Activated T-helper 1 cell treated with anti-CD3 and anti-CD28 coated beads, Interleukin-12 subunit alpha, Interleukin-12 subunit beta, Interleukin-2, Interleukin-4 antibody, amounts not matched to agents 30 ng/mL and 10 ng/mL and 1 ng/mL, durations not matched to agents 14 hours and 24 hours and 36 hours (primary cell): Measurements from ENCODE around the gene C1orf105. TPM values are rescaled to one million over a fixed set of nuclear protein-coding genes. Genes with fewer than 3 reads are reported as not detected.

Experiments
- DNase-seq: peaks from one replicate; pipeline ENCODE4 v3.0.0; 2021; ENCODE audit warnings: low spot score
- H3K27ac Mint-ChIP-seq: one replicate; pipeline ENCODE4 v1.8.0; 2021; ENCODE audit warnings: mild to moderate bottlenecking, mixed read lengths
- H3K27me3 Mint-ChIP-seq: one replicate; pipeline ENCODE4 v1.8.0; 2022; ENCODE audit warnings: mild to moderate bottlenecking, moderate library complexity, mixed read lengths; ENCODE audit not compliant: insufficient read depth
- H3K36me3 Mint-ChIP-seq: one replicate; pipeline ENCODE4 v1.8.0; 2021; ENCODE audit warnings: low read depth, mixed read lengths
- H3K4me1 Mint-ChIP-seq: one replicate; pipeline ENCODE4 v1.8.0; 2021; ENCODE audit warnings: low read depth, mixed read lengths
- H3K4me3 Mint-ChIP-seq: one replicate; pipeline ENCODE4 v1.8.0; 2021; ENCODE audit warnings: mild to moderate bottlenecking, moderate library complexity, mixed read lengths
- H3K9me3 Mint-ChIP-seq: one replicate; pipeline ENCODE4 v1.8.0; 2021; ENCODE audit warnings: mixed read lengths
- intact Hi-C: fragments of 100-400 bp; cut with micrococcal nuclease; formaldehyde crosslinking; loops from one replicate; pipeline ENCODE4 v1.15.1; 2024
- total RNA-seq: library from RNA; stranded (reverse); gene quantifications from 2 replicates; pipeline ENCODE4 v1.2.3, GENCODE V29; 2022

Gene C1orf105
- total RNA-seq, 1 donor from 2014 or later = not detected

DNA sequence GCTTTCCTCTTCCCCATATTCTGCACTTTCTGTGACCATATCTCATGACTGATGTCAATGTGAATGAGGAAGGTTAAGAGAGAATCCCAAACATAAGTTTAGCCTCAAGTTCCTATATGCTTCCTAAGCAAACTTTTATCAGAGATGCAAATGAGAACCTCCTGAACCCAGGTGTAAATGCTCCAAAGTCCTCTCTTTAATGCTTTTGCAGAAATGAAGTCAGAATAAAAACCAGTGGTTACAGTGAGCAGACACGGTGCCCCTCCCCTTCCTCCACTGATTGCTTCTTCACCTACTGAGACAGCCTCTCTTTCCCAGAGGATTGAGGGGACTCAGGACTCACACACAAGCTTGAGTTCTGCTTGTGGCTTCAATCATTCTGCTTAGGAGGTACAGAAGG lies 35.0 kb downstream of the C1orf105 start:
- intact Hi-C loops = no loop called here
- H3K36me3 Mint-ChIP-seq = peaks cover 3% of the 10 kb centered on the region
- no peak overlapping the region for H3K4me3 Mint-ChIP-seq
- peaks cover 12% of the 10 kb centered on the region for H3K27me3 Mint-ChIP-seq
- H3K27ac Mint-ChIP-seq = no peak overlapping the region
- no peak for DNase-seq
- H3K4me1 Mint-ChIP-seq = peaks cover 25% of the 10 kb centered on the region
- no peaks in the 10 kb centered on the region for H3K9me3 Mint-ChIP-seq

DNA sequence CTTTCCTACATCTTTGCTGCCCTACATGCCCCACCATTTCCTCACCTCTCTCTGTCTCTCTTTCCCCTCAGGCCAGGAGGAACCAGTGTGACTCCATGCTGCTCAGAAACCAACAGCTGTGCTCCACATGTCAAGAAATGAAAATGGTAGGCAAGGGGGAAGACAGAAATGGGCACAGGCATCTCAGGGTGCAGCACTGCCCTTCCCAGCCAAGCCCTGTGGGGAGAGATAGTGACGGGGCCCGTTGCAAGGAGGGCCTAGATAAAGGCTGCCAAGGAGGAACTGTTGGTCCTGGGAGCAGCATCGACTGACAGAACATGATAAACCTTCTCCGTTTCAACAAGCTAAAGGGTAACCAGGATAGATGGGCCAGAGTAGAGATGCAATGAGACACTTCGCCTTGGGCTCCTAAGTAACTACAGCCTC lies 35.9 kb downstream of the C1orf105 start:
- intact Hi-C loops = no loop called here
- H3K4me3 Mint-ChIP-seq = no peak overlapping the region
- H3K36me3 Mint-ChIP-seq = peaks cover 3% of the 10 kb centered on the region
- no peak overlapping the region for H3K27ac Mint-ChIP-seq
- H3K4me1 Mint-ChIP-seq = peaks cover 16% of the 10 kb centered on the region
- DNase-seq = no peak
- H3K27me3 Mint-ChIP-seq = peaks cover 20% of the 10 kb centered on the region
- no peaks in the 10 kb centered on the region for H3K9me3 Mint-ChIP-seq

DNA sequence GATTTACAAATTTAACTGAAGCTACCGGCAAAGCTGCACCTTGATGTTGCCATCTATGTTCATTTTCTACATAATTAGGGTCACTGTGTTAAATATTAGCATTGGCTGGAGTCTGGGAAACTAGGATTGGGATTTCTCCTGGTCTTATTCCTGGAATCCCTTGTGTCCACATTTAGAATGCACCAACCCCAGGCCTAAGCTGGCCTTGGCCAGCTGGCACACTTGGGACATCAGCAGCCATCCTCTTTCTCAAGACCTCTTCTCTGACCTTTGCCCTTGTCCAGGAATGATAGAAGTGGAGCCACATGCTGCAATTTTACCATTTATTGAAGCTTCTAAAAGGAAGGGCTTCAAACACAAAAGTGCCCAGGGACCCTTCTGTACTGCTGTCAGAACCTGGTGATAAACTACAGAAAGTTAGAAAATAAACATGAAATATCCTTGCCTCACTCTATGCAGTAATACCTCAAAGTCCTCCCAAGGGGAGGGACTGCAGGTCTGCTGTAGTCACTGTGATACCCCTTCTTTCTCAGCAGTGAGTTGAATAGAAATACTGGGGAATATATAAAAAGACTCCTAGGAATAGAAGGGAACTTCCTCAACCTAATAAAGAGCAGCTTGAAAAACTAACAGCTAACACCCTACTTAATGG lies 37.1 kb downstream of the C1orf105 start:
- Mint-ChIP-seq H3K27me3 (peaks cover 20% of the 10 kb centered on the region), H3K4me1 (peaks cover 10% of the 10 kb centered on the region), H3K36me3 (peaks cover 2% of the 10 kb centered on the region), H3K4me3 (no peak overlapping the region), H3K27ac (no peak overlapping the region), H3K9me3 (no peaks in the 10 kb centered on the region)
- DNase-seq = no peak
- intact Hi-C loops = no loop called here

DNA sequence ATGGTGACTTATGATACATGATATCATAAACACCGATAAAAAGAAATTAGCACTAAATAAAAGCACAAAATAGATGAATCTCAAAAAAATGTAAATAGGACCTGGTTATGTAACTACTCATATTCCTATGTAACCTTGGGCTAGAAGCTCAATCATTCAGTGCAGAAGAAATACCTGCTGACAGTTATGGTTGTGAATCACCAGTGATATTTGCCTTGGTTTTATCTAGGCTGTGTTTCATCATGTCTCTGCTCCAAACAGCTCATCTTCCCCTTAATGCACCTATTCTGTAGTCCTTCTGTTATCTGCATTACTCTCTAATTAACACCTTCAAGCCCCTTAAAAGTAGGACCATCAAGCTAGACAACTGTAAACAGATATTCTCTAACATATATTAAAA lies 39.7 kb downstream of the C1orf105 start:
- Mint-ChIP-seq H3K4me3 (no peak overlapping the region), H3K36me3 (peaks cover 2% of the 10 kb centered on the region), H3K9me3 (no peaks in the 10 kb centered on the region), H3K4me1 (no peaks in the 10 kb centered on the region), H3K27ac (no peak overlapping the region), H3K27me3 (peaks cover 18% of the 10 kb centered on the region)
- DNase-seq = no peak
- intact Hi-C loops = no loop called here

DNA sequence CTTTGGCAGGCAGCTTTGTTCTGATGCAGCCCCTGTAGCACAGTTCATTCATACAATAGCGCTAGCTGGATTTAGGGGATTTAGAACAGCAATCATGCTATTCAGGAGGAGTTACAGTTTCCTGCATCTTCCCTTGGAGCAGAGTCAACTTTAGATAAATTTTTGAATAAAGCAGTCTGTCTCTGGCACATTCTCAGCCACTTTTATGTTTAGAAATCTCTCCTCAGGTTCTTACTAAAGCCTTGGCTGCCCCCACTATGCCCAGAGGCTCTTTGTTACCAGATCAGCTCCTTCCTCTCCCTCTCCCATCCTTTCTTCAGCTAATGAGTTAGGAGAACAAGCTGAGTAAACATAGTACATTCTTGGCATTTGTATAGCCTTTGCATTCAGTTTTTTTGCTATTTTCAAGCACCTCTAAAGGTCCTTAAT lies 40.4 kb downstream of the C1orf105 start:
- no peak overlapping the region for H3K4me3 Mint-ChIP-seq
- peaks cover 18% of the 10 kb centered on the region for H3K27me3 Mint-ChIP-seq
- no peak overlapping the region for H3K27ac Mint-ChIP-seq
- intact Hi-C loops = no loop called here
- DNase-seq = no peak
- no peaks in the 10 kb centered on the region for H3K4me1 Mint-ChIP-seq
- H3K36me3 Mint-ChIP-seq = peaks cover 2% of the 10 kb centered on the region
- no peaks in the 10 kb centered on the region for H3K9me3 Mint-ChIP-seq

DNA sequence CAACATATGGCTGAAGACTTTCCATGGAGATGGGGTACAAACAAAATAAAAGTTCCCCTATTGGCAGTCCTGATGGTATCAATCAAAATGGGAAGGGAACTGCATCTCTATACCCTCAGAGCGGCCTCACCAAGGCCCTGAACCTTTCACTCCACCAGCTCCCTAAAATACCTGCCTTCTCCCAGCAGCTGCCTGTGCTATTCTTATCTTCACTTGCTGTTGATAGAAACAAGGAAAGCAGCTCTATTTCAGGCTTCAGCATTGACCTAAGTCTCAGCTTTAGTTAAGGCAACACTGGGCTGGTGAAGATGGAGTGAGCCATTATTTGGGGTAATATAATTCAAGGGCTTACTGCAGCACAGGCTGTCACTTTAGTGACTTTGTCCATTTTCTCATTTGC lies 45.1 kb downstream of the C1orf105 start:
- Mint-ChIP-seq H3K9me3 (no peaks in the 10 kb centered on the region), H3K4me1 (no peaks in the 10 kb centered on the region), H3K4me3 (no peak overlapping the region), H3K36me3 (no peaks in the 10 kb centered on the region), H3K27me3 (peaks cover 11% of the 10 kb centered on the region), H3K27ac (no peak overlapping the region)
- intact Hi-C loops = no loop called here
- no peak for DNase-seq

DNA sequence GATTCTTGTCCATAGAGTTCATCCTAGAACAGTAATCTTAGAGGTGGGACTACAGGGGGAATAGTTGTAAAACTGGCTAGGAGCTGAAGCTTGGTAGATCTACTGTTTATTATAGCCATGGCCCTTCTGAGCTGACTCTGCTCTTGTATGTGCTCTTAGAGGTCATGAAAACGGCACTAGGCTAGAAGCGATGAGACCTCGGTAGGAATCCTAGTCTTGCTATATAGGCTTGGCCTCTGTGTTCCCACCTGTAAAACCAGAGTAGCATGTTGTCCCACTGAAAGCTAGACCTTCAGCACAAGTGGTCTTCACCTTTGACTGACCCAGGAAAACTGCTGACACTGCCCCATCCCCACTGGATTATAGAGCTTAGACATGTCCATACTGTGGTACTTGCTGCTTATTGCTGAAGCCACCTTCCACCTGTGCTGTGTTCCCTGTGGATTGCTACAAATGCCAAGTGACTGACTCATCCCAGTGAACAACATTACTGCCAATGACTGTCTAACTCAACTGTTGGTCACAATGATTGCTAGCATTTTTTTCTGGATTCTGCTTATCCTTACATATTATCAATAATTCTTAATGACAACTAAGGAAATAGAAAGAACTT lies 46.4 kb downstream of the C1orf105 start:
- Mint-ChIP-seq H3K36me3 (no peaks in the 10 kb centered on the region), H3K4me3 (no peak overlapping the region), H3K9me3 (no peaks in the 10 kb centered on the region), H3K27ac (no peak overlapping the region), H3K4me1 (no peaks in the 10 kb centered on the region), H3K27me3 (peaks cover 5% of the 10 kb centered on the region)
- intact Hi-C loops = no loop called here
- no peak for DNase-seq

DNA sequence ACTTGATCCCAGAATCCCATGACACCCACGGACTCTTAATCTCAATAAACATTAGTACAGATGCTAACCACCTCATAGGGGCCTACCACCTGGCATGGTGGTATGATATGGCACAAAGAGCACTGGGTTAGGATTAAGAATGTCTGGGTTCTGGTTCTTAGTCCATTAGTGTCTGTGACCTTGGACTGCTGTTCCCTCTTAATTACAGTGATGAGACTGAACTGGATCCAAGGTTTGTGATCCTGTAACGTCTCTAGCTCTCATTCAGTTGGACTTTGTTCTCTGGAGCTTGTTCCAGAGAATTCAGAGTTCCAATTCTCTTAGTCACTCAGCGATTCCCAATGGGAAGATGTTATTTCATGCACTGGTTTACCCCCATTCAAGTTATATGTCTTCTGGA lies 47.0 kb downstream of the C1orf105 start:
- Mint-ChIP-seq H3K9me3 (no peaks in the 10 kb centered on the region), H3K4me1 (no peaks in the 10 kb centered on the region), H3K27me3 (peaks cover 5% of the 10 kb centered on the region), H3K27ac (no peak overlapping the region), H3K36me3 (no peaks in the 10 kb centered on the region), H3K4me3 (no peak overlapping the region)
- intact Hi-C loops = no loop called here
- no peak for DNase-seq

DNA sequence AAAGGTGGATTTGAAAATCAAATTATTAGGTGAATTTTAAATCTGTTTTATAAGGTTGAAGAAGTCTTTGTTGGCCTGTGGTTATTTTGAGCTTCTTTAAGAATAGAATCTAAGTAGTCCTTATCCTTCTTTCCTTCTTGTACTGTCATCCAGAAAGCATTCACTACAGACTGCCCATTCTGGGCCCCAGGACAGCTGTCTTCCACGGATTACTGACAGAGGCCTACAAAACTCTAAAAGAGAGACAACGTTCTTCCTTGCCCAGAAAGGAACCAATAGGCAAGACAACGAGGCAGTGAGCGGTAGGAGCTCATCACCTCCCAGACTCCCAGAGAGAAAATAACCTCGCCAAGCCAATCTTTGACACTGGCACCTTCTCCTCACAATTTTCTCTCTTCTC lies 47.8 kb downstream of the C1orf105 start:
- H3K36me3 Mint-ChIP-seq = no peaks in the 10 kb centered on the region
- H3K27ac Mint-ChIP-seq = no peak overlapping the region
- no peak overlapping the region for H3K4me3 Mint-ChIP-seq
- H3K9me3 Mint-ChIP-seq = no peaks in the 10 kb centered on the region
- H3K4me1 Mint-ChIP-seq = no peaks in the 10 kb centered on the region
- DNase-seq = no peak
- intact Hi-C loops = no loop called here
- peaks cover 5% of the 10 kb centered on the region for H3K27me3 Mint-ChIP-seq

DNA sequence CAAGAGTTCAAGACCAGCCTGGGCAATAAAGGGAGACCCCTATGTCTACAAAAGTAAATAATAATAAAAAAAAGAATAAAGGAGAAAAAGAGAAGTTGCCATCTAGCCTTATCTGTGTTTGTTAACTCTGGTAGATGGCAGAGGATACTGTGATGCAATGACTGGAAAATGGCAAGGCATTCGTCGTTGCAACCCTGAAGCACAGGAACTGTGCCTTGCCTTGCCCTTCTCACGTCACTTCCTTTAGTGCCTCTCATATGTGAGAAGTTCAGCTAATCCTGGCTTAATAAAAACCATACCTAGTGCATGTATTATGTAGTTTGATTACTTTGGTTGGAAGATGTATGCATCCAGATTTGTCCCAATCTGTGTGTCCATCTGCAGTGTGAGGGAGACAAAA lies 49.2 kb downstream of the C1orf105 start:
- H3K36me3 Mint-ChIP-seq = no peaks in the 10 kb centered on the region
- no peaks in the 10 kb centered on the region for H3K4me1 Mint-ChIP-seq

DNA sequence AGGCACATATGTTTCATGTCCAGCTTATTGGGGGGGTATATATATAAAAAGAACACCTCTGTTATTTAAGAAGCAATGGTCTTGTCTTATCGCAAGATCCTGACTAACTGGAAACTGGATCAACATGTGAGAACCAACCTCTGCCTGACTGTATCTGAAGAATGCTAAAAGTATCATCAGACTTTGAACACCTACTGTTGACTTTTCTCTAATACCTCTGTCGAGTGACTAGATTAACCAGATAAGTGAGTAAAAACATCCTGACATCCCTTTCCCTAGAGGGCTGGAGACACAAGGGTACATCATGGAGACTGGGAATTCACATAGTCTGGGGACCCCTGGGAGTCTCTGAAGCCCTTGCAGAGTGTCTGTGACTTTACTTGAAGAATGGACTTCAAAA lies 49.7 kb downstream of the C1orf105 start:
- H3K4me1 Mint-ChIP-seq = no peaks in the 10 kb centered on the region
- DNase-seq = no peak
- no peak overlapping the region for H3K27ac Mint-ChIP-seq
- peaks cover 5% of the 10 kb centered on the region for H3K27me3 Mint-ChIP-seq
- no peak overlapping the region for H3K4me3 Mint-ChIP-seq
- intact Hi-C loops = no loop called here
- H3K36me3 Mint-ChIP-seq = no peaks in the 10 kb centered on the region
- no peaks in the 10 kb centered on the region for H3K9me3 Mint-ChIP-seq

More for the DNA sequence above, 49.2 kb downstream of the C1orf105 start:
- intact Hi-C loops = no loop called here
- Mint-ChIP-seq H3K27ac (no peak overlapping the region), H3K27me3 (peaks cover 5% of the 10 kb centered on the region), H3K9me3 (no peaks in the 10 kb centered on the region), H3K4me3 (no peak overlapping the region)
- DNase-seq = no peak

DNA sequence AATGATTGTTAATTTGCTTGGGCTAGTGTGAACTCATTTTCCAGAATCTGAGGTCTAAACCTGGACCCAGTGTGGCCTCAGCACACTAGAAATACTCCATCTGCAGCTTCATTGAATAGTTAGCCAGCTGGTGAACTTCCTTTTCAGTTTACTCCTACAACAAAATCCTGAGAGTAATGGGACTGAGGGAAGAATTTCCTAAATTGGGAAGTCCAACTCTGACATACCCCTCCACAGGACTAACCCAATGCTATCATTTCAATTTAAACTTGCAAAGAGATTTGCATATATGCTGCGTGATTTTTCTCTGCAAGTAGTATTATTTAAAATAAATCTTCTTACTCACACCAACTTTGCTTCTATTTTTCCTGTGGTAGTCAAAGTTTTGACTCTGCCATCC lies 51.2 kb downstream of the C1orf105 start:
- intact Hi-C loops = no loop called here
- Mint-ChIP-seq H3K27me3 (peaks cover 5% of the 10 kb centered on the region), H3K4me1 (no peaks in the 10 kb centered on the region), H3K27ac (no peak overlapping the region), H3K4me3 (no peak overlapping the region), H3K9me3 (no peaks in the 10 kb centered on the region), H3K36me3 (no peaks in the 10 kb centered on the region)
- no peak for DNase-seq

DNA sequence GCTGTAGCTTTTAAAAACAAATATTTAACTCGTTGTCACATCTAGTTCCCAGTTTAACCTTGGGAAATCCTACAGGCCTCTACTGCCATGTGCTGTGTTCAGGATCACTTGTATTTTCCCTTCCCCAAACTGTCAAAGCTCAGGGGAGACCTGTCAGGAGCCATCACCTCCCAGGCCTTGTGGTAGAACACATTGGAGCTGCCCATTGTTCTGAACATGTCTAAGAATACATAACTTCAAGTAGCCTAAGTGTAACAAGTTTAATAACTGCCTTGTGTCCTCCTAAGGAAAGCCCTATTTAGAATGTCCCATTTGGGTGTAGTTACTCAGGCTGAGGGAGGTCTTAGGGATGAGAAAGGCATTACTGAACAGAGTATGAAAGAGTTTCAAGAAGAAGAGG lies 52.0 kb downstream of the C1orf105 start:
- Mint-ChIP-seq H3K36me3 (no peaks in the 10 kb centered on the region), H3K27ac (no peak overlapping the region), H3K4me3 (no peak overlapping the region), H3K4me1 (no peaks in the 10 kb centered on the region), H3K27me3 (no peaks in the 10 kb centered on the region), H3K9me3 (no peaks in the 10 kb centered on the region)
- no peak for DNase-seq
- intact Hi-C loops = no loop called here

DNA sequence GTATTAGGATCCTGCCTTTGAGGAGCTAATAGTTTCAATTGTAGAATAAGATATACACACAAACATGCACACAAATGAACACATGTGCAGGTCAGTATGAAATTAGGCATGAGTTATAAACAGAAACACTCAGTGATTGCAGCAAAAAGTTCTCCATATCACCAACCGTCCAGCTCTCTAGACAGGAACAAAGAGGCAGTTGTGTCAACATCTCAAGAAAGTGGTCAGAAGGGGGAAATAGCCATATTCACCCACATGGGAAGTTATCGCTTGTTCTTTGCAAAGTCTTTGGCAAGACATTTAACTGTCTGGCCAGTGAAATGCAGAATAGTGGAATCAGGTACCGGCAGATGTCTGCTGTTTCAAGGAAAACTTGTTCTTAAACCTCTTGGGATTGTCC lies 52.8 kb downstream of the C1orf105 start:
- Mint-ChIP-seq H3K27ac (no peak overlapping the region), H3K4me1 (no peaks in the 10 kb centered on the region)
- intact Hi-C loops = no loop called here

More for the DNA sequence above, 52.8 kb downstream of the C1orf105 start:
- no peaks in the 10 kb centered on the region for H3K27me3 Mint-ChIP-seq
- H3K36me3 Mint-ChIP-seq = no peaks in the 10 kb centered on the region
- H3K9me3 Mint-ChIP-seq = no peaks in the 10 kb centered on the region
- DNase-seq = no peak
- no peak overlapping the region for H3K4me3 Mint-ChIP-seq
